H1 (cell line): Measurements from ENCODE around the gene ITGA11. TPM values are rescaled to one million over a fixed set of nuclear protein-coding genes. Genes with fewer than 3 reads are reported as not detected.

Experiments
- ATF3 ChIP-seq: IDR thresholded peaks from 2 replicates; pipeline ENCODE4 v1.6.1; 2011; ENCODE audit warnings: low read depth, mild to moderate bottlenecking, low read length; ENCODE audit not compliant: insufficient read depth
- TEAD4 ChIP-seq: IDR thresholded peaks from 2 replicates; pipeline ENCODE4 v1.6.1; 2012; ENCODE audit warnings: low read depth, low read length, inconsistent platforms, mixed read lengths
- ZNF274 ChIP-seq: IDR thresholded peaks from 2 replicates; pipeline ENCODE4 v1.7.0; 2012; ENCODE audit warnings: low read length, borderline replicate concordance; ENCODE audit errors: extremely low read depth
- polyA plus RNA-seq, 7 experiments: library from polyadenylated mRNA; depleted of rRNA in 3 of 7; stranded (reverse) in 5 of 7; unstranded in 2 of 7; fragments of >200 nt in 5 of 7; fragments of 200-250 nt in 2 of 7; gene quantifications; 1 replicate in 5 of 7; 2 replicates in 1 of 7; 4 replicates in 1 of 7; pipeline versions ENCODE4 v1.2.1 to v1.2.3, GENCODE V29; 2011 to 2013; ENCODE audit warnings: missing spikeins in 2 of 7, mixed read lengths in 2 of 7
- total RNA-seq: library from RNA; stranded (reverse); fragmentation: NEBNext Ultra II Directional; extraction: Animal tissue kit (Norgen Biotek cat#: 25700); gene quantifications from 2 replicates; pipeline ENCODE4 v1.2.1, GENCODE V29; 2021

ITGA11 gene
- total and polyA plus RNA-seq, 2 of the 8 experiments (the other 6 are each of a cell fraction or from before 2014, with no cell fraction given) = 0.05 to 0.06 TPM

GRCh38 chr15:68439506-68439905, 7.5 kb upstream of the ITGA11 start (continued):
- TF ChIP-seq ATF3 (no peak), TEAD4 (no peak), ZNF274 (no peak)
